ENCODE data around the gene ALDH16A1. TPM values are rescaled to one million over a fixed set of nuclear protein-coding genes. Genes with fewer than 3 reads are reported as not detected.
A peak's percentile ranks its signal among the peaks of the same experiment; 100 is the strongest.

Gene ALDH16A1
- total RNA-seq, 2 experiments from 2014 or later: 43.4 to 46.8 TPM

- Mint-ChIP-seq H3K9me3 (no peaks in the 10 kb centered on the region), H3K27ac (no peak overlapping the region), H3K4me1 (ENCODE audit: low read depth) (peaks cover 19% of the 10 kb centered on the region), H3K4me3 (no peak overlapping the region), H3K27me3 (ENCODE audit: low read depth) (peaks cover 23% of the 10 kb centered on the region), H3K36me3 (ENCODE audit: low read depth) (no peaks in the 10 kb centered on the region)
- no peak for DNase-seq
- intact Hi-C loops (cut with micrococcal nuclease): no loop called here
- CTCF ChIA-PET: interaction anchor here (1.0 to 1.2 kb wide), 2 partner anchors 23 to 116 kb away, joined by 3 read pairs; no protein-coding TSS in a partner anchor
Observed at GRCh38 chr19:49417088-49417487, 35.9 kb upstream of the ALDH16A1 start.

DNA sequence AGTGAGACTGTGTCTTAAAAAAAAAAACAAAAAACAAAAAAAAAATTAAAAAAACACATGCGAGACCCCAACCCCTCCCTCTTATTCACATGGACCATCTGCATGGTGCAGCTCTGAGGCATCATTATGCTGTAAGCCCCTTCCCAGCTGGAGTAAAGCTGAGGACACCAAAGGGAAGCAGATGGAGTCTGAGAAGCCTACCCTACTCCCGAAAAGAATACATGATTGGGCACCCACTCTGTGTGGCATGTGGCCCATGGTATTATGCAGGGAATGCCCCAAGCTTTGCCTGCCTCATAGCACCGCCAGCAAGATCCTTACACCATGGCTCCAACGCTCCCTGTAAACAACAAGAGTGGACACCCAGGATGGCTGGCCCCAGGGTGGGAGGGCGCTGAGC lies 34.5 kb upstream of the ALDH16A1 start:
- CTCF ChIA-PET: interaction anchor here (1.2 to 1.6 kb wide), 2 partner anchors 12 to 54 kb away, joined by 4 read pairs; no protein-coding TSS in a partner anchor
- H3K9me3 Mint-ChIP-seq: no peaks in the 10 kb centered on the region
- intact Hi-C loops (cut with micrococcal nuclease): no loop called here
- no peak overlapping the region for H3K4me3 Mint-ChIP-seq
- peaks cover 33% of the 10 kb centered on the region for H3K27me3 Mint-ChIP-seq (ENCODE audit: low read depth)
- DNase-seq: no peak
- no peak overlapping the region for H3K27ac Mint-ChIP-seq
- peaks cover 21% of the 10 kb centered on the region for H3K4me1 Mint-ChIP-seq (ENCODE audit: low read depth)
- no peaks in the 10 kb centered on the region for H3K36me3 Mint-ChIP-seq (ENCODE audit: low read depth)

DNA sequence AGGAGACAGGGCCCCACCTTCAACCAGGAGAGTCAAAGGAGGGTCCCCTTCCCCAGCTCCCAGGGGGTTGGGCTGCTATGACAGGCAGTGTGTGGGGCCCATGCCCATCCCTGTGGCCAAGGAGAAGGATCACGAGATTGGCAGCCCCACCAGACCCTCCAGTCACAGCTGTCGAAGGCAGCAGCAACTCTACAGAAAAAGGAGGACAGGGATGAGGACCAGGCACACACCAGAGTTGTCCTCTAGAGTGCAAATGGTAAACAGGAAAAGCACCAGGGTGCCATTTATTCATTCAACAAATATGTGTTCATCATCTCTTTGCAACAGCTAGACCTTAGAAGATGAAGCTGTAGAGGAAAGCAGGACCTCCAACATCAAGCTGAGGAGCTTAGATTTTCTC lies 33.9 kb upstream of the ALDH16A1 start:
- Mint-ChIP-seq H3K9me3 (no peaks in the 10 kb centered on the region), H3K4me1 (ENCODE audit: low read depth) (peaks cover 27% of the 10 kb centered on the region), H3K27ac (no peak overlapping the region), H3K27me3 (ENCODE audit: low read depth) (peaks cover 39% of the 10 kb centered on the region), H3K36me3 (ENCODE audit: low read depth) (no peaks in the 10 kb centered on the region), H3K4me3 (no peak overlapping the region)
- CTCF ChIA-PET: interaction anchor here (1.2 to 2.4 kb wide), 3 partner anchors 13 to 54 kb away, joined by 4 to 6 read pairs (median 4); no protein-coding TSS in a partner anchor
- intact Hi-C loops (cut with micrococcal nuclease): no loop called here
- no peak for DNase-seq

GRCh38 chr19:49420227-49420626 lies 32.8 kb upstream of the ALDH16A1 start:
- Mint-ChIP-seq H3K27ac (no peak overlapping the region), H3K27me3 (ENCODE audit: low read depth) (peaks cover 48% of the 10 kb centered on the region), H3K4me1 (ENCODE audit: low read depth) (peaks cover 27% of the 10 kb centered on the region), H3K36me3 (ENCODE audit: low read depth) (no peaks in the 10 kb centered on the region), H3K4me3 (no peak overlapping the region), H3K9me3 (no peaks in the 10 kb centered on the region)
- intact Hi-C loops (cut with micrococcal nuclease): no loop called here
- CTCF ChIA-PET: interaction anchor here (1.0 to 2.5 kb wide), 3 partner anchors 10 to 50 kb away, joined by 3 to 15 read pairs (median 6); no protein-coding TSS in a partner anchor
- DNase-seq: no peak

GRCh38 chr19:49421039-49421877 lies 31.8 kb upstream of the ALDH16A1 start:
- Mint-ChIP-seq H3K36me3 (ENCODE audit: low read depth) (no peaks in the 10 kb centered on the region), H3K27me3 (ENCODE audit: low read depth) (peaks cover 58% of the 10 kb centered on the region), H3K4me1 (ENCODE audit: low read depth) (peaks cover 33% of the 10 kb centered on the region), H3K27ac (no peak overlapping the region), H3K9me3 (no peaks in the 10 kb centered on the region), H3K4me3 (peak overlapping the region; percentile 31)
- DNase-seq: peak; percentile 60
- CTCF ChIA-PET: interaction anchor here (1.0 to 2.5 kb wide), 3 partner anchors 11 to 49 kb away, joined by 3 to 15 read pairs (median 6); no protein-coding TSS in a partner anchor
- intact Hi-C loops (cut with micrococcal nuclease): no loop called here

GRCh38 chr19:49421878-49422202 lies 31.2 kb upstream of the ALDH16A1 start:
- peaks cover 64% of the 10 kb centered on the region for H3K27me3 Mint-ChIP-seq (ENCODE audit: low read depth)
- no peak overlapping the region for H3K27ac Mint-ChIP-seq
- intact Hi-C loops (cut with micrococcal nuclease): loop anchor here (1.0 to 2.0 kb wide), 2 partner anchors 29 to 168 kb away; no protein-coding TSS in a partner anchor
- H3K36me3 Mint-ChIP-seq (ENCODE audit: low read depth): no peaks in the 10 kb centered on the region
- no peak for DNase-seq
- CTCF ChIA-PET: interaction anchor here (1.0 to 2.5 kb wide), 2 partner anchors 12 to 31 kb away, joined by 3 to 15 read pairs; no protein-coding TSS in a partner anchor
- peaks cover 36% of the 10 kb centered on the region for H3K4me1 Mint-ChIP-seq (ENCODE audit: low read depth)
- H3K4me3 Mint-ChIP-seq: peak overlapping the region; percentile 0
- no peaks in the 10 kb centered on the region for H3K9me3 Mint-ChIP-seq

DNA sequence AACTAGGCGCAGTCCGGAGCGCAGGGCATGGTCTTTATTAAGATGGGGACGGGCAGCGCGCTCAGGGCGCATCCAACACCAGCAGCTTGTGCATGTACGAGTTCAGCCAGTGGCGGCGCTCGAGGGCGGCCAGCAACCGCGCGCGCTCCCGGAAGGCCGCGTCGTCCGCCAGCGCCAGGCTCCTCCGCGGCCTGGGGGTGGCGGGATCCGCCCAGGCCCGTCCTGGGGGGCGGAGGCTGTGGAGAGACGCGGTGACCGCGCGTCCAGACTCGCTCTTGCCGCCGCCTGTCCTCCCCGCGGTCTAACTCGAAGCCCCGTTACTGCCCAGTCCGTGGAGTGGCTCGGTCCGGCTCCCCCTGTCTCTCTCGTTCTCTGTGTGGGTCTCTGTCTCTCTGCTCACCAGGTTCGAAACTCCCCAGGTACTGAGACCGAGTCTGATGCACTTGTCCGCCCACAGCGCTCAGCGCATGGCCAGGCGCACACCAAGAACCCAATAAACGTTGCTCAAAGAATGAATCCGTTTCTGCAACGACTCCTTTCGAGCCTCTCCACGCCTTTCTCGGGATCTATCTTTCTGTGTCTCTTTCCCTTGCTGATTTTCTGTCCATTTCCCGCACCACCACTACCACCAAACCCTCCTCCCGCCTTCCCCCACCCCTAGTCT lies 30.5 kb upstream of the ALDH16A1 start:
- H3K36me3 Mint-ChIP-seq (ENCODE audit: low read depth): no peaks in the 10 kb centered on the region
- intact Hi-C loops (cut with micrococcal nuclease): loop anchor here (1.0 to 2.0 kb wide), 2 partner anchors 30 to 168 kb away; no protein-coding TSS in a partner anchor
- peaks cover 70% of the 10 kb centered on the region for H3K27me3 Mint-ChIP-seq (ENCODE audit: low read depth)
- H3K4me1 Mint-ChIP-seq (ENCODE audit: low read depth): peaks cover 41% of the 10 kb centered on the region
- no peaks in the 10 kb centered on the region for H3K9me3 Mint-ChIP-seq
- CTCF ChIA-PET: interaction anchor here (1.0 to 2.5 kb wide), 3 partner anchors 12 to 48 kb away, joined by 3 to 15 read pairs (median 6); no protein-coding TSS in a partner anchor
- DNase-seq: peak; percentile 74
- H3K27ac Mint-ChIP-seq: no peak overlapping the region
- peak overlapping the region; percentile 65 for H3K4me3 Mint-ChIP-seq

DNA sequence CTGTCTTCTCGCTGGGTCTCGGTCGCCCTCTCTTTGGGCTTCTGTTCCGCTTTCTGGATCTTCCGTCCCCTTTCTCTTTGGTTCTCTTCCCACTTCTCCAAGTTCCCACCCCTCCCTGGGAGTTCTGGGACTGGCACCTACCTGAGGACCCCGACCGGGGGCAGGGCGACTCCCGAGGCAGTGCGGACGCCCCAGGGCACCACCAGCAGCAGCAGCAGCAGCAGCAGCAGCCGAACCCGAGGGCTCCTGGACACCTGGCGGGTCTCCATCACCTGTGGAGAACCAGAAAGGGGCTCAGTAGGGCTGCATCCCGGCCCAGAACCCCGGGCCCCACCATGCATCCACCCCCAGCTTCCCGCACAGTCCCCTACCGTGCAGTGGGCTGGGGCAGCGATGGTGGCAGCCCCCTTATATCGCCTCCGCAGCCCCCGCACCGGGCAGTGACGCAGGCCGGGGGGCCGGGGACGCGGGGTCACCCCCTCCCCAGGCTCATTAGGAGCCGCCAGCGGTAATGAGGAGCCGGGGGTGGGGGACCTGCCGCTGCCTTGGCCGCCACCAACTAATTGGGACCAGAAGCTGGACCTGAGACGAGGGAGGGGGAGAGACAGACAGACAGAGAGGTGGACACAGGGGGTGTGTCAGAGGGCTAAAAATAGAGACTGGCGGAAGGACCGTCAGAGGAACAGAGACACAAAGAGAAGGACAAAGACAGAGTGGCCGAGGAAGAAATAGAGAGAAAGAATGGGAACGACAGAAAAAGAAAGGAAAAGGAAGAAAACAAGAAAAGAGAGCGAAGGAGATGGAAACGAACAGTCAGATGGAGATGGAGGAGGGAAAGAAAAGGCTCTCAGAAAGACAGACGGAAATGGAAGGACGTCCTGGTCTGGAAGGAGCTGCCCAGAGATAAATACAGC lies 29.7 kb upstream of the ALDH16A1 start, which contains the start of gene PTH2:
Gene PTH2 (minus strand): TSS at position 371 of the 914 bp plus-strand sequence. CDS start 102 bp downstream, at position 269.
- no peak for DNase-seq
- intact Hi-C loops (cut with micrococcal nuclease): loop anchor here (2.0 kb wide), 1 partner anchor 31 kb away; no protein-coding TSS in a partner anchor
- H3K36me3 Mint-ChIP-seq (ENCODE audit: low read depth): no peaks in the 10 kb centered on the region
- CTCF ChIA-PET: interaction anchor here (1.0 to 1.1 kb wide), 2 partner anchors 47 to 50 kb away, joined by 3 to 6 read pairs; partner anchors contain the start of gene FLT3LG
- H3K4me3 Mint-ChIP-seq: peak within 1 kb of the TSS; percentile 65
- no peak within 1 kb of the TSS for H3K27ac Mint-ChIP-seq
- peaks cover 77% of the 10 kb centered on the region for H3K27me3 Mint-ChIP-seq (ENCODE audit: low read depth)
- peaks cover 49% of the 10 kb centered on the region for H3K4me1 Mint-ChIP-seq (ENCODE audit: low read depth)
- H3K9me3 Mint-ChIP-seq: no peaks in the 10 kb centered on the region

GRCh38 chr19:49423985-49424303 lies 29.1 kb upstream of the ALDH16A1 start:
- Mint-ChIP-seq H3K36me3 (ENCODE audit: low read depth) (no peaks in the 10 kb centered on the region), H3K9me3 (no peaks in the 10 kb centered on the region), H3K4me1 (ENCODE audit: low read depth) (peaks cover 53% of the 10 kb centered on the region), H3K27ac (no peak overlapping the region), H3K4me3 (peak overlapping the region; percentile 8), H3K27me3 (ENCODE audit: low read depth) (peaks cover 83% of the 10 kb centered on the region)
- CTCF ChIA-PET: interaction anchor here (0.6 to 1.0 kb wide), 2 partner anchors 11 to 50 kb away, joined by 3 read pairs; partner anchors contain the start of gene FLT3LG
- intact Hi-C loops (cut with micrococcal nuclease): loop anchor here (2.0 kb wide), 1 partner anchor 31 kb away; no protein-coding TSS in a partner anchor
- DNase-seq: peak; percentile 27

DNA sequence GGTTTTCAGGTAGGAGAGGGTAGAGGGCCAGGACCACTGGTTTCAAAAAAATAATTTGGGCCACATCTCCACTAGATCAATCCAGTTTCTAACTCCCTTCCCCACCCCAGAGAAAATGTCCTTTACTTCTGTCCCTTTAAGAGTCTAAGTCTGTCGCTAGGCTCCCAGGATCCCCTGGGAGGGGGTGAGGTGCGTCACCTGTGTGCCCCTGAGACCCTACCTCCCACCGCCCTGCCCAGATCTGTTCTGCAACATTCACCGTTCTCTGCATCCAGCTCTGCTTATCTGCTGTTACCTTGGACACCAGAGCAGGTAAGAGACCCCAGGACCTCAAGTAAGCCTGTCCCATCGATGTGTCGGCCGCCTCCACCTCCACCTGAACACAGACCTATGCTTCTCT lies 27.8 kb upstream of the ALDH16A1 start, which contains the start of gene GFY:
Gene GFY (plus strand): TSS at position 211 of the 400 bp plus-strand sequence. CDS start 1,043 bp downstream, outside the sequence.
- no peaks in the 10 kb centered on the region for H3K36me3 Mint-ChIP-seq (ENCODE audit: low read depth)
- peaks cover 88% of the 10 kb centered on the region for H3K27me3 Mint-ChIP-seq (ENCODE audit: low read depth)
- H3K4me1 Mint-ChIP-seq (ENCODE audit: low read depth): peaks cover 56% of the 10 kb centered on the region
- H3K27ac Mint-ChIP-seq: no peak within 1 kb of the TSS
- H3K4me3 Mint-ChIP-seq: no peak within 1 kb of the TSS
- no peaks in the 10 kb centered on the region for H3K9me3 Mint-ChIP-seq
- DNase-seq: no peak
- intact Hi-C loops (cut with micrococcal nuclease): no loop called here
- CTCF ChIA-PET: interaction anchor here (1.7 kb wide), 1 partner anchor 34 kb away, joined by 3 read pairs; no protein-coding TSS in a partner anchor

- CTCF ChIA-PET: interaction anchor here (1.3 to 1.7 kb wide), 2 partner anchors 9 to 35 kb away, joined by 3 read pairs; no protein-coding TSS in a partner anchor
- H3K27ac Mint-ChIP-seq: no peak overlapping the region
- peak; percentile 40 for DNase-seq
- H3K27me3 Mint-ChIP-seq (ENCODE audit: low read depth): peaks cover 87% of the 10 kb centered on the region
- intact Hi-C loops (cut with micrococcal nuclease): no loop called here
- peaks cover 59% of the 10 kb centered on the region for H3K4me1 Mint-ChIP-seq (ENCODE audit: low read depth)
- no peaks in the 10 kb centered on the region for H3K9me3 Mint-ChIP-seq
- no peaks in the 10 kb centered on the region for H3K36me3 Mint-ChIP-seq (ENCODE audit: low read depth)
- H3K4me3 Mint-ChIP-seq: no peak overlapping the region
Observed at GRCh38 chr19:49425922-49426592, 27.0 kb upstream of the ALDH16A1 start.

Measured in activated naive CD4-positive, alpha-beta T cell treated with anti-CD3 and anti-CD28 coated beads for 36 hours (primary cell).